CD4-positive, alpha-beta T cell treated with Interleukin-1 beta for 1 hour (primary cell): ENCODE measurements around the gene TUBB4B.

Source experiments
- DNase-seq, 2 donors: peaks; one replicate each; pipeline ENCODE4 v3.0.0-alpha.2; 2020 to 2022

The TUBB4B gene

DNA sequence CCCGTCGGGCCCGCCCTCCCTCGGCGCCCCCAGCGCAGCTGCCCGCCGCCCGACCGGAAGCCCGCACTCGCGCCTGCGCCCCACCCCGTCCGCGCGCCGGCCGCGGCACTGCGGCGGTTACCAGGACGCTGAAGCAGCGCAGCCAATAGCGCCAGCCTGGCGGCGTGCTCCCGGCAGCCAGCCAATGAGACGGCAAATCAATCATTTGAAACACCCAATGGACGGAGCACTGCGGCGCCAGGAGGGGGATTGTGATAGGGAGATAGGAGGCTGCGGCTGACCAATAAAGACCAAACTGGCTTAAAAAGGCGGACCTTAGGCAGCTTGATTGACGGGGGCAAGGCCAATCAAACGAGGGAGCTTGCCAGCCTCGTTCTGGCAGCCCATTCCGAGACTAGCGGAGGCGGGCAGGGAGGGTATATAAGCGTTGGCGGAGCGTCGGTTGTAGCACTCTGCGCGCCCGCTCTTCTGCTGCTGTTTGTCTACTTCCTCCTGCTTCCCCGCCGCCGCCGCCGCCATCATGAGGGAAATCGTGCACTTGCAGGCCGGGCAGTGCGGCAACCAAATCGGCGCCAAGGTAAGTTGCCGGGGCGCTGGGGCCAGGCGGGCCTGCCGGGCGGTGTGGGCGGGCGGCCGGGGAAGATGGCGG lies at the start of gene TUBB4B:
Gene TUBB4B, plus strand, starts transcription at position 447 of the 649 bp plus-strand sequence. Its CDS starts 74 bp downstream, at position 521.
- peak; percentile 99 to 100 for DNase-seq

DNA sequence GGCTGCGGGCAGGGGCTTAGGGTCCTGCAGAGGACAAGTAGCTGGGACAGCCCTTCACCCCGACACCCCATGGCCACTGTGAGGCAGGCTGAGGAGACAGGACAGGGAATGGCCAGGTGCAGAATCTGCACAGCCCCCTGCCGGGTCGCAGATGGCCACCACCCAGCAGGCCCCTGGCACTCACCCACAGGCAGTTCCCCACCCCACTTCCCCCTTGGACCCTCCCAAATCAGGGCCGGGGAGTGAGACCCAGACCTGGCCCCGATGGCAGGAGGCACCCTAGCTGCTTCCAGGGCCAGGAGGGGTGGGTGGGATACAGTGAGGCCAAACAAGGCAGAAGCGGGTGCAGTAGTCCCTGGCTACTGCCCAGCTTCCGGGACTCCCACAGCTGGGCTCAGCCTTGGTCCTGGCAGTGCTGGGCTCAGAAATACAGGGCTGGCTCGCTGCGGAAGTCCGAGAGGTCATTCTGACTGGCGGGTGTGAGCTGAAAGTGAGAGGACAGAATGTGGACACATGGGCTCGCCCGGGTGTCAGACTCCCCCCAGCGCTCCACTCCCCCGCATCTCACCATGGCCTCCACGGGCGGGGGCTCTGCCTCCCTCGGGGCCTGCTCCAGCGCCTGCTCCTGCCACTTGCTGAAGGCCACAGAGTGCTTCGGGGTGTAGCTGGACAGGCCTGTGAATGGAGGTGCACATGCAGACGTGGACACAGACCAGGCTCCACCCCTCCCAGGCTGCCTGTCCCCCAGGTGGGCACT lies 49.2 kb upstream of the TUBB4B start:
- no peak for DNase-seq

DNA sequence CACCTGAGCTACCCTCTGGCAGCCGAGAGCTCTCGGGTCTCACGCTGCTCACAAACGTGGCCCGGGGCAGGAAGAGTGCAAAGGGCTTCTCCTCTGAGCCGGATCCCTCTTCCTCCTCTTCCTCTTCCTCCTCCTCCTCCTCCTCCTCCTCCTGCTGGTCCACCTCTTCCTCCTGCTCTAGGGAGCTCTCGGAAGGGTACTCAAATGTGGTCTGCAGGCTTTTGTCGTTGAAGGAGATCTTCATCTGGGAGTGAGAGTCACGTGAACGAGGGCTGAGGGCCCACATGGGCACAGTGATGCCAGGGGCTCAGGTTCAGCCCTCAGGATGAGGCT lies 48.7 kb upstream of the TUBB4B start:
- no peak for DNase-seq

DNA sequence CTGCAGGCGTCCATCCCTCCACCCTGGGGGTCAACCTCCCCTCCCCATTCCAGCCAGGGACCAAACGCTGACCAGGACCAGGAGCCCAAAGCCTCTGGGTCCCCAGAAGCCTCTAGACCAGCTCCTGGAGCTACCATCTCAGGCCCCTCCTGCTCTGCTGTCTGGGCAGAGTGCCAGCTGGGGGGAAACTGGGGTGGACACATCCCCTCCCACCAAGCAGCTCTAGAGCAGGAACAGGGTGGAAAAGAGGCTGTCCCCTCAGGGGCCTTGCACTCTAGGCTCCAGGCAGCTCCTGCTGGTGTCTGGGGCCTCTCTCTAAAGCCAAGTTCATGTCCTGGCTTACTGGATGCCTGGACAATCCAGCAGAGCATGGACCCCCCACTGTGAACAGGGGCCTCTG lies 48.2 kb upstream of the TUBB4B start:
- DNase-seq, result no peak

DNA sequence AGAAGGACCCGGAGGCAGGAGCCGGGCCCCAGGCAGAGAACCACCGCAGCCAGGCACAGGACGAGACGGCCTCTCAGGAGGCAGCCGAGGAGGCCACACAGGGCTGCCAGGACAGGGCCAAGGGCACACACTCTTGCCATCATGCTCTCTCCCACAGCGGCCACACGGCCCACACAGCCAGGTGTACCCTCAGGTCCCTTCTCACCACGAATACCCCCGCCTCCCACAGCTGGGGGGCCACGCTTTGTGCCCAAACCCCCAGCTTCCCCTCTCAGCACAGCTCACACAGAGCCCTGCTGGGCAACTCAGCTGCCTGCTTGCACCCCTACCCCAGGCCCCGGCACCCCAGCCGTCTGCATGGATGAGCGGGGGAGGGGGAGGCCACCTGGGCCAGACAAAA lies 47.3 kb upstream of the TUBB4B start:
- no peak for DNase-seq

DNA sequence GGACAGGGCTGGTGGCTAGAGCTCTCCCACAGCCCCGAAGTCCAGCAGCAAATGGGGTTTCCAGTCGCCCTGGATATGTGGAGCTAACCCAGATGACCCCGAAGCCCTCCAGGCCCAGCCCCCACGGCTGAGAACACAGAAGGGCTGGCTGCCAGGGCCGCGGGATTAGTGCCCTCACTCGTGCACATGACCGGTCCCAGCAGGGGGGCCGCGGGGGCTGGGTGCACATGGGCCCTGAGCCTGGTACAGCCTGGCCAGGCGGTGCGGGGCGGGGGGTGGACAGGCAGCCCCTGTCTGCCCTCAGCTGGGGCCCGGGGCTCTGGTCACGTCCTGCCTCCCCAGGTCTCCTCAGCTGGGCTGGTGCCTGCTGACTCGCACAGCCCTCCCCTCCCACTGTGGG lies 46.7 kb upstream of the TUBB4B start:
- no peak for DNase-seq

DNA sequence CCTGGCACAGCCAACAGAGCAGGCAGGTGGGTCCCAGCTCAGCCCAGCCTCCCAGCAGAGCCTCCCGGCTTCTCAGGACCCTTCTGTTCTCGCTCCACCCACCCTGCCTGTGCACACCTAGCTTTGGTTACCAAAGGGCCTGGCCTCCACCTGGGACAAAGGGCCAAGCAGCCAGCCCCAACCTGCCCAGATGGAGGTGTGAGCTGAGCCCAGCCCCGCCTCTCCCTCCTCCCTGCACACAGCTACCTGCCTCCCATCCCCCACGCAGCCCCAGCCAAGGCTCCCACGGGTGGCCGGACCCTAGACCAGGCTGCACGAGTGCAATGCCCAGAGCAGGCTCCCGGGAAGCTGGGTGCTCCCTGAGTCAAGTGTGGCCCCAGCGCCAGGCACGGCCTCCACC lies 46.2 kb upstream of the TUBB4B start:
- DNase-seq, result no peak

DNA sequence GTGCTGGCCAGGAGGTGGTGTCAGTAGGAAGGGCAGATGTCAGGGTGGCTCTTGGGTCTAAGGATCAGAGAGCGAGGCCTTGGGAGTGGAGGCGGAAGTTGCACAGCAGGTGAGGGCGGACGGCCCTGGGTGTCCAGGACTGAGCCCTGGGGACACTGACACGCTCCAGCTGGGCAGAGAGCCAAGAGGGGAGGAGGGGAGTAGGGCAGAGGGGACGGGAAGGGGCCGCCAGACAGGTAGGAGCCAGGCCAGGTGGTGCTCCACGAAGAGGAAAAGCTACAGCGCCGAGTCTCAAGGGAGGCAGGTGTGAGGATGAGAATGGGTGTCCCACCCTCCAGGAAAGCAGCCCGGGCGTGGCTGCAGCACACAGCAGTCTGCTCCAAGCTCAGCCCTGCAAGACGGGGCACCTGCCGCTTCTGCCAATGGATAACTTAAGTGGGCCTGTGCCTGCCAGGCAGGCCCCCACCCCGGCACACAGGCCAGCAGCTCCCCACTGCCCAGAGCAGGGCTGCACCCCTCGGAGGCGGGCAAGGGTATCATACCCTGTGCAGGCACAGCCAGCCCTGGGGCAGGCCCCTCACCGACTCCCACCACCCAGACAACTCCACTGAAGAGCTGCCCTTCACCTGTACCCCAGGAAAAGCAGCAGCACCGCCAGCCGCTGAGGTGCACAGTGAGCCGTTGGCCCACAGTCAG lies 45.4 kb upstream of the TUBB4B start:
- DNase-seq, result no peak

DNA sequence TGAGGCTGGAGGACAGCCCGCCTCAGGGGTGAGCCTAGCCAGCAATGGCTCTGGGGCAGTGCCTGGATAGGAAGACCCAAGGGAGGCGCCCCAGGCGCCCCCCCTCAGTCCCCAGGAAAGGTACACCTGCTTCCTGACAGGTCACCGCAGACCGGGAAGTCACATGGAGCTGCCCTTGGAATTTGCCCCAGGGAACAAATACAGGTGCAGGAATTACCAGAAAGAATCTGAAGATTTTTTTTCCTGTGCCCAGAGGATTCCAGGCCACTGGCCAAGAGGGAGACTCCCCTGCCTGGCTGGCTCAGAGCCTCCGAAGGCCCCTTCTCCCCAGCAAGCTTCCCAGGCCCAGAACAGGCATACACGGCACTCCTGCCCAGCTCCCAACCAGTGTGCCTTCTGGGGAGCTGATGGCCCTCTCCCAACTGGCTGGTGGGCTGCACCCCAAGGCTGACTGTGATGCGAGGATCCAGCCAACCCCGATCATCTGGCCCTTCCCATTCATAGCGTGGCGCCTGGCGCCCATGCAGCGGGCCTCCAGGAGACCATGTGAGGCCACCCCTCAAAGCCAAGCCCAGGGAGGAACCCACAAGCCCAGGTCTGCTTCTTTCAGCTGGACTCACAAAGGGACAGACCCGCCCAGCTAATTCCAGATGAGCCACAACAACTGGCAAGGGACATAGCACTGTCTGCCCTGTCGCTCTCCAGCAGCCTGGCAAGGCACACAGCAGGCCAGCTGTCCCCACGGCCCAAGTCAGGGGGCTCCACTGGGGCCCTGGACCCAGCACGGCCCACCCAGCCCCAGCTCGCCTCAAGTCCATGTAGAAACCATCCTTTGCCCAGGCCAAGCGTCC lies 42.8 kb upstream of the TUBB4B start:
- no peak for DNase-seq

DNA sequence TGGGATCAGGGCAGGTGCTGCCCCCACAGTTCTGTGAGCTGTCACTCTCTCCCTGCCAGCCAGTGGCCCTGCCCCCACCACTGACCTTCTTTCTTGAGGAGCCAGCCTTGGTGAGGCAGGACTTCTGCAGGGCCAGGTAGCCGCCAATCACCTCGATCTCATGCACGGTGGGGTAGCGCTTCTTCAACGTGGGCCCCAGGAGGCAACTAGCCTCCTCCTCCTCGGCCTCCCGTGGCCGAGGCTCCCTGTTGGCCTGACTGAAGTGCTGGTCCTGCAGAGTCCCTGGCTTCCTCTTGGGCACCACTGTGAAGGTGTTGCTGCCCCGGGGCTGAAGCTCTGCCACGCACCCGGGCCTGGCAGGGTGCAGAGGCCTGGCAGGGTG lies 42.2 kb upstream of the TUBB4B start:
- no peak for DNase-seq

DNA sequence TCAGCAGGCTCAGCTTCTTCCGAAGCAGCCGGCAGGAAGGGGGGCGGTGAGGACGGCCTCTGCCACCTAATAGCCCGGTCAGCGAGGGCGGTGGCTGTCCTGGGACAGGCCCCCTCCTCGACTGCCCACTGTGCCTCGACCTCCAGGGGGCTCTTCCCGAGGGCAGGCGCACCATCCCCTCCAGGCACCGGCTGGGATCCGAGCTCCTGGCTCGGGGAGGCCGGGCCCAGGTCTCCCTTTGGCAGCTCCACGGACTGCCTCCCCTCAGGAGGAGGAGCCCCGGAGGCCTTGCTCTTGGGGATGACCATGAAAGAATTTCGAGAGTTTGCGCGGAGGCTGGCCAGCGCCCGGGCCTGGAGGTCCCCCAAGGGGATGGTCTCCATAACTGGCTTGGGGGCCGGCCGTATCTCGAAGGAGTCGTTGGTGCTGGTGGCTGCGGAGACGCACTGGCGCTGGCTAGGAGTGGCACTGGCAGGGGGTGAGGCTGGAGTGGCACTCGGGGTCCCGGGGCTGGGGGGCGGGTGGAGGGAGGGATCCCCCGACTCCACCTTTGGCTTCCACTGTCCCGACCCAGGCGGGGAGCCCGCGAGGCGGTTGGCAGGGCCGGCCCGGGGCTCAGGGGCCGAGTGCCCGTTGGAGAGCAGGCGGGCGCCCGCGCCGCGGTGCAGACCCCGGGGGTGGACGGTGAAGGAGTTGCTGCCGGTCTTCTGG lies 41.5 kb upstream of the TUBB4B start:
- DNase-seq, result no peak

DNA sequence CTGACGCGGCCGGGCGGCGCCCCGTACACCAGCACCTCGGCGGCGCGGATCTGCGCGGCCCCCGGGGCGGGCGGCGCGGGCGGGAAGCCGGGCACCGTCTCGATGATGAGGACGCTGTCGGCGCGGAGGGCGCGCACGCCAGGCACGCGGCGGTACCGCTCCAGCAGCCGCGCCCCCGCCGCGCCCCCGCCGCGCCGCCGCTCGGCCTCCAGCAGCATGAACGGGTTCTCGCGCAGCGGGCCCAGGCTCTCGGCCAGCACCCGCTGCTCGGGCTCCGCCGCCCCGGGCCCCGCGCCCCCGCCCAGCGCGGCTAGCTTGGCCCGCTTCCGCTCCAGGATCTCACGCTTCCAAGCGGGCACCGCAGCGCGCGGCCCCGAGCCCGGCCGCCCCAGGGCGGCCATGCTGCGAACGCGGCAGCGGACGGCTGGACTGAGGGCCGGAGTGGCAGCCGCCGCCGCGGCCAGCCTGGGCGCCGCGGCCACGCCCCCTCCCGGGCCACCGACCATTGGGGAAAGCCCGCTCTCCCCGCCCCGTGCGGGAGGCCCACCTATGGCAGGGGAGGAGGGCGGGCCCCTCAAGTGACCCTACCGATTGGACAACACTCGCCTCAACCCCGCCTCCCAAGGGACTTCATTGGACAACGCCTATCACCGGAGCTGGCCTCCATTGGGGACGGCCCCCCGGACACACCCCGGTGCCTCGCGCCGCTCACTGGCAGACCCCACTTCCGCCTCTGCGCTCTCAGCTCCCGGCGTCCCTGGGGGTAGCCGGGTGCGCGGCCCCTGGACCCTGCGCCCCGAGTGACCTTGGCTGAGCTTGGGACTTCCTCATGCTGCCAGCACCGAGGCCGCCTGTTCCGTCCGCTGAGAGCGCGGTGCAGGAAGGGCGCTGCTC lies 40.5 kb upstream of the TUBB4B start, which contains the start of gene TPRN:
Gene TPRN, minus strand, starts transcription at position 431 of the 894 bp plus-strand sequence. Its CDS starts 30 bp downstream, at position 401.
- DNase-seq, result peak; percentile 98 to 99

DNA sequence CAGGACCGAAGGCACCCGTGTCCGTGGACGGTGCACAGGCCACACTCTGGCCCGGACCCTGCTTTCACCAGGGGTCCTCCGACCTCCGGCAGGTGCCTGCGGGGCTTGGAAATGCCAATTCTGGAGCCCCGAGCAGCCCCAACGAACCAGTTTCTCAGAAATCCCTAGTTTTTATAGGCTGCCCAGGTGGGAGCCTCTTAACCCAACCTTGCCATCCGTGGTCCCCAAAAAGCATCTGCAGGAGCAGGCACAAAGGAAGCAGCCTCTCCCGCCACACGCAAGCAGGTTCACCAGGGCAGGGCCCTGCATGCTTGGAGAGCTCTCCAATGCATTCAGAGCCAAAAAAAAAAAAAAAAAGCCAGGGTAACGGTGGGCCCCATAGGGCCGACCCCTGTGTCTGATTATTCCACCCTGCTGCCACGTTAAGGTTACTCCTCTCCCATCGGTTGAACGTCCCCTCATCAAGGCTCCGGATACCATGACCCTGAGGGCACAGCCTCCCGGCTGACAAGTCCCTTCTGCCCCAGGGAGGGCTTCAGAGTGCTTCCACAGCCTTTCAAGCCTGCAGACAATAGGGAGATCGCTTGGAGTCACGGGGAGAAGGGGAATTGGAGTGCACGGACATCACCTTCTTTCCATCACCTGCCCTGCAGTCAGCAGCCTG lies 39.8 kb upstream of the TUBB4B start:
- no peak for DNase-seq

DNA sequence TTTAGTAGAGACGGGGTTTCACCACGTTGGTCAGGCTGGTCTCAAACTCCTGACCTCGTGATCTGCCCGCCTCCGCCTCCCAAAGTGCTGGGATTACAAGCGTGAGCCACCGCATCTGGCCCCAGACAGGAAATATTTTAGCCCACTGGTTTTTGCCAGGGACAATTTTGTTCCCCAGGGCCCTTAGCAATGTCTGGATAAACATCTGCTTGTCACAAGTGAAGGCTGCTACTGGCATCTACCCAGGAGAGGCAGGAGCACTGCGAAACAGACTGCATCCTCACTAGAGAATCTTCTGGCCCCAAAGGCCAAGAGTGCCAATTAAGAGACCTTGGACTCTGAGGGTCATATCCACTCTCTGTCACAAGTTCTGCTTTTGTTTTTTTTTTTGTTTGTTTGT lies 38.1 kb upstream of the TUBB4B start:
- DNase-seq, result no peak

DNA sequence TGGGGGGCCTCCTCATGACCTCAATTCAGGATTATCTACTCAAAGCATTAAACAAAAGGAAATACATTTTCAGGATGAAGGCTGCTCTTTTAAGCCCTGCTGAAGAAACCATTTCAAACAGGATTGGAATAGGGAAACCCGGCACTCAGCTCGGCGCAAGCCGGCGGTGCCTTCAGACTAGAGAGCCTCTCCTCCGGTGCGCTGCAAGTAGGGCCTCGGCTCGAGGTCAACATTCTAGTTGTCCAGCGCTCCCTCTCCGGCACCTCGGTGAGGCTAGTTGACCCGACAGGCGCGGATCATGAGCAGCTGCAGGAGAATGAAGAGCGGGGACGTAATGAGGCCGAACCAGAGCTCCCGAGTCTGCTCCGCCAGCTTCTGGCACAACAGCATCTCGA lies 36.4 kb upstream of the TUBB4B start:
- DNase-seq, result no peak

DNA sequence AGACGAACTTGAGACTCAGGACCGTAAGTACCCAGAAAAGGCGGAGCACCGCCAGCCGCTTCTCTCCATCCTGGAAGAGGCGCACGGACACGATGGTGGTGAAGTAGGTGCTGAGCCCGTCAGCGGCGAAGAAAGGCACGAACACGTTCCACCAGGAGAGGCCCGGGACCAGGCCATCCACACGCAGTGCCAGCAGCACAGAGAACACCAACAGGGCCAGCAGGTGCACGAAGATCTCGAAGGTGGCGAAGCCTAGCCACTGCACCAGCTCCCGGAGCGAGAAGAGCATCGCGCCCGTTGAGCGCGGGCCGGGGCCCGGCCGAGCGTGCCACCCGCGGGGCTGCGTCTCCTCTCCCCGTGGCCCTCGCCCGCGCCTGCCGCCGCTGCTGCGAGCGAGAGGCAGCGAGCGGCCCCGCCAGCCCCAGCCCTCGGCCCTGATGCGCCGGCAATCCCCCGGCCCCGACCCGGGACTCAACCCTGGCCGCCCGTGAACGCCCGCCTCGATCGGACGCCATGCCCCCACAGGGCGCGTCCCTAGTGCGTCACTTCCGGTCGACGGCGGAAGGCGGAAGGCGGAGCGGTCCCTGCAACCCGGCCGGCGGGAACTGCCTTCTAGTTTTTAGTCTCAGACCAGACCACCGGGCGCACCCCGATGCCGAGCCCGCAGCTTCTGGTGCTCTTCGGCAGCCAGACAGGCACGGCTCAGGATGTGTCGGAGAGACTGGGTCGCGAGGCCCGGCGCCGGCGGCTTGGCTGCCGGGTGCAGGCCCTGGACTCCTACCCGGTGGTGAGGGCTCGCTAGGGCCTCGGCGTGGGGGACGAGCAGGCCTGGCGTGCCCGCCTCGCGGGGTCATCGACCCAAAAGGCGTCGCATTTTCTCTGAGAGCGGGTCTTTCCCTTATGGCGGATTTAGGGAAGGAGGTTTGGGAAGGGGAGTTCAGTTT lies 35.7 kb upstream of the TUBB4B start, which contains the start of the genes NDOR1 and TMEM203:
Gene NDOR1, plus strand, starts transcription at position 575 of the 944 bp plus-strand sequence. Its CDS starts 78 bp downstream, at position 653.
Gene TMEM203, minus strand, starts transcription at position 523 of the 944 bp plus-strand sequence. Its CDS starts 234 bp downstream, at position 289.
- DNase-seq, result peak; percentile 90 to 92

DNA sequence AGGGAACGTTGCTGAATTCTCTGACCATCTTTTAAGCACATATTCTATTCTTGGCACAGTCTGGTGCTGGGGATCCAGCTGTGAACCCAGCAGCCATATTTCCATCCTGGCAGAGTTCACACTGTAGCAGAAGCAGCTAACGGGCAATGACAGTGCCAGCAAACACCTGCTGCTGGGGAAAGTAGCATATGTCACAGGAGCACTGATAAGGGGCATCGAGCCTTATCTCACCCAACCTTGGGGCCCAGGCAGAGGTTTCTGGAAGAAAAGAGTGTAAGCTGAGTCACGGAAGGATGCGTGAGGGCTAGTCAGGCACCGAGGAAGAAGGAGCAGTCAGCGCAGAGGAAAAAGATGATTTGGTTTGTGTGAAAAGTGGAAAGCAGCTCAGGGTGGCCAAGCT lies 34.5 kb upstream of the TUBB4B start:
- no peak for DNase-seq

DNA sequence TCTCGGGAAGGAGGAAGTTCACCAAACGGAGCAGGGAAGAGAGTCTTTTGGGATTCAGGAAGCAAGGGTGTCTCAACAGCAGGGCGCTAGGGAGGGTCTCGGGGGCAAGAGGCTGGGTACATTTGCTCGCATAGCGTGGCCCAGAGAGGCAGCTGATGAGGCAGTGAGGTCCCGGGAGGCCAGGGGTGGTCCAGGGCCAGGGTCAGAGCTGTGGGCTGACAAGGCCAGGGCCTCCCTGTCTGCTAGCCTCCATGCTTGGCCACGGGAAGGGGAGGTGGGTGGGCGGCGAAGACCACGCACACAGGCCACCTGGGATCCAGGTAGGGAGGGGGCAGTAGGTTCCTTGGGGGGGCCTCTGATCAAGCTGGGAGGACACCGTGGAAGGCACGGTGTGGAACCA lies 29.6 kb upstream of the TUBB4B start:
- DNase-seq, result no peak

DNA sequence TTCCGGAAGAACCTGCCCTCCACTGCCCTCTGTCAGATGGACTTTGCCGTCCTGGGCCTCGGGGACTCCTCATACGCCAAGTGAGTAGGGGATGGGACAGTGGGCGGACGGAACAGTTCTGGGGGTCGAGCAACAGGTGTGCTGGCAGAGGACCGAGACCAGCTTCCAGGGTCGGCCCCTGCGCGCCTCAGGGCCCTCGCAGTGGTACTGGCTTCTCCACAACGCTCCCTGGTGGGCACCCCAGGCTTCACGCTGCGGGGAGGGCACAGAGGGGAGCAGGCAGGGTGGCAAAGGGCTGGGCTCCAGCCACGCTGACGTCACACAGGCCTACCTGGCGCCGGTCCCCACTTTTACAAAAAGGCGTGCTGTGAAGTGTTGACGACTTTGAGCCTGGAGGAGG lies 28.6 kb upstream of the TUBB4B start:
- no peak for DNase-seq
